GM23338 (cell line): ENCODE results near the gene MLEC. TPM values are rescaled to one million over a fixed set of nuclear protein-coding genes. Genes with fewer than 3 reads are reported as not detected.
A peak's percentile ranks its signal among the peaks of the same experiment; 100 is the strongest.

Experiments used
- ATAC-seq: fragments of 200-7000 bp; cut with Tn5 transposase; 3 replicates; pipeline ENCODE4 v1.9.1; 2020
- DNase-seq: peaks from one replicate; pipeline ENCODE4 v3.0.0-alpha.2; 2015; ENCODE audit warnings: low spot score
- H2AFZ ChIP-seq: fragments of 200-600 bp; sonication (generic); 2 replicates; pipeline ENCODE4 v1.8.0; 2016; ENCODE audit warnings: antibody characterized with exemption, mild to moderate bottlenecking, moderate library complexity
- H3F3A ChIP-seq: fragments of 200-600 bp; sonication (generic); replicated peaks from 2 replicates; pipeline ENCODE4 v1.8.0; 2017; ENCODE audit warnings: antibody characterized with exemption, mixed run types, low read depth
- H3K27ac ChIP-seq: fragments of 200-600 bp; sonication (generic); 2 replicates; pipeline ENCODE4 v1.6.1; 2016; ENCODE audit warnings: low read depth
- H3K27me3 ChIP-seq: fragments of 200-600 bp; sonication (generic); 2 replicates; pipeline ENCODE4 v1.8.0; 2016; ENCODE audit warnings: mild to moderate bottlenecking, mixed run types, moderate library complexity; ENCODE audit not compliant: insufficient read depth
- H3K36me3 ChIP-seq: fragments of 200-600 bp; sonication (generic); 2 replicates; pipeline ENCODE4 v1.8.0; 2016; ENCODE audit warnings: mild to moderate bottlenecking; ENCODE audit not compliant: insufficient read depth
- H3K4me1 ChIP-seq: fragments of 200-600 bp; sonication (generic); 2 replicates; pipeline ENCODE4 v1.8.0; 2016; ENCODE audit warnings: mild to moderate bottlenecking, moderate library complexity; ENCODE audit not compliant: insufficient read depth
- H3K4me2 ChIP-seq: fragments of 200-600 bp; sonication (generic); 2 replicates; pipeline ENCODE4 v1.7.1; 2017; ENCODE audit warnings: mixed run types
- H3K4me3 ChIP-seq: fragments of 200-600 bp; sonication (generic); 2 replicates; pipeline ENCODE4 v1.6.1; 2016; ENCODE audit warnings: mixed run types
- H3K79me2 ChIP-seq: fragments of 200-600 bp; sonication (generic); replicated peaks from 2 replicates; pipeline ENCODE4 v1.8.0; 2017; ENCODE audit warnings: mild to moderate bottlenecking; ENCODE audit not compliant: insufficient read depth
- H3K9me2 ChIP-seq: fragments of 200-600 bp; sonication (generic); 2 replicates; pipeline ENCODE4 v1.8.0; 2017; ENCODE audit not compliant: insufficient read depth
- H4K20me1 ChIP-seq: fragments of 200-600 bp; sonication (generic); replicated peaks from 2 replicates; pipeline ENCODE4 v1.8.0; 2017; ENCODE audit warnings: mild to moderate bottlenecking; ENCODE audit not compliant: insufficient read depth
- H3K27ac Mint-ChIP-seq: 2 replicates; pipeline ENCODE4 v1.8.0; 2020; ENCODE audit warnings: inconsistent platforms, mild to moderate bottlenecking, moderate library complexity, mixed read lengths
- H3K27me3 Mint-ChIP-seq: 3 replicates; pipeline ENCODE4 v1.8.0; 2022; ENCODE audit warnings: low read depth, mild to moderate bottlenecking, moderate library complexity, mixed read lengths, inconsistent platforms; ENCODE audit not compliant: insufficient read depth, poor library complexity
- H3K36me3 Mint-ChIP-seq: 3 replicates; pipeline ENCODE4 v1.8.0; 2021; ENCODE audit warnings: low read depth, mild to moderate bottlenecking, inconsistent platforms, moderate library complexity, mixed read lengths
- H3K4me1 Mint-ChIP-seq: 3 replicates; pipeline ENCODE4 v1.8.0; 2020; ENCODE audit warnings: mild to moderate bottlenecking, inconsistent platforms, mixed read lengths
- H3K4me3 Mint-ChIP-seq: 3 replicates; pipeline ENCODE4 v1.8.0; 2021; ENCODE audit warnings: moderate library complexity, mild to moderate bottlenecking, inconsistent platforms, mixed read lengths
- H3K9me3 Mint-ChIP-seq: 3 replicates; pipeline ENCODE4 v1.8.0; 2020; ENCODE audit warnings: moderate library complexity, mild to moderate bottlenecking, inconsistent platforms, mixed read lengths
- CREB1 ChIP-seq: fragments of 250-450 bp; sonication (Bioruptor Pico); IDR thresholded peaks from 2 replicates; pipeline ENCODE4 v1.5.0; 2020; ENCODE audit warnings: low read depth, mild to moderate bottlenecking, moderate library complexity
- CTCF ChIP-seq, 2 experiments: fragments of 200-600 bp in 1 of 2; sonication (generic) in 1 of 2; conservative IDR thresholded peaks; 2 replicates each; pipeline versions ENCODE4 v1.5.1 to v1.6.1; 2016 to 2017; ENCODE audit warnings: antibody characterized with exemption in 2 of 2, low read depth in 2 of 2, mild to moderate bottlenecking in 2 of 2, moderate library complexity in 1 of 2
- ETS1 ChIP-seq: IDR thresholded peaks from 2 replicates; pipeline ENCODE4 v1.6.1; 2016; ENCODE audit warnings: antibody characterized with exemption
- JUNB ChIP-seq: IDR thresholded peaks from one replicate; pipeline ENCODE4 v1.6.1; 2016; ENCODE audit warnings: antibody characterized with exemption; ENCODE audit not compliant: unreplicated experiment
- REST ChIP-seq: IDR thresholded peaks from one replicate; pipeline ENCODE4 v1.6.1; 2018; ENCODE audit warnings: antibody characterized with exemption; ENCODE audit not compliant: unreplicated experiment
- ZNF462 ChIP-seq: fragments of 250-450 bp; sonication (Bioruptor Pico); IDR thresholded peaks from 2 replicates; pipeline ENCODE4 v1.5.0; 2020; ENCODE audit warnings: mild to moderate bottlenecking, moderate library complexity
- polyA plus RNA-seq: library from polyadenylated mRNA; unstranded; fragments of >200 nt; fragmentation: Nextera tagmentation; extraction: Ambion mirVana; gene quantifications from 2 replicates; pipeline ENCODE4 v1.2.1, GENCODE V29; 2016
- total RNA-seq: library from RNA; depleted of rRNA; stranded (reverse); fragments of >200 nt; shearing (Covaris generic); gene quantifications from 2 replicates; pipeline ENCODE4 v1.2.3, GENCODE V29; 2014

MLEC gene
- total and polyA plus RNA-seq, 2 experiments from 2014 or later: 225 to 264 TPM

GRCh38 chr12:120688527-120689071 is 1.6 kb downstream of the MLEC start:
- peak overlapping the region; percentile 94 for H3K4me3 Mint-ChIP-seq
- Histone ChIP-seq H3K4me2 (peak overlapping the region; percentile 95), H3K9me2 (no peaks in the 10 kb centered on the region), H3K4me3 (peak overlapping the region; percentile 99), H3K79me2 (peaks cover 61% of the 10 kb centered on the region), H3K27ac (peak overlapping the region; percentile 28; the same call in 1 of the 2 replicates), H3K27me3 (no peaks in the 10 kb centered on the region), H2AFZ (no peak overlapping the region), H4K20me1 (peaks cover 38% of the 10 kb centered on the region), H3K4me1 (peaks cover 51% of the 10 kb centered on the region), H3F3A (peaks cover 18% of the 10 kb centered on the region), H3K36me3 (no peaks in the 10 kb centered on the region)
- H3K27me3 Mint-ChIP-seq: no peaks in the 10 kb centered on the region
- H3K27ac Mint-ChIP-seq: peak overlapping the region; percentile 70; the same call in 1 of the 2 replicates
- ATAC-seq (no peak), DNase-seq (no peak)
- peaks cover 3% of the 10 kb centered on the region; the same call in 2 of the 3 replicates for H3K36me3 Mint-ChIP-seq
- TF ChIP-seq ZNF462 (CRISPR knock-in tag) (no peak), ETS1 (no peak), CREB1 (CRISPR knock-in tag) (no peak), CTCF (conservative IDR thresholded peaks at IDR 0.05; ENCODE audit: low read depth in 2 of 2) (no peak), REST (no peak), JUNB (no peak)
- no peaks in the 10 kb centered on the region for H3K9me3 Mint-ChIP-seq
- H3K4me1 Mint-ChIP-seq: peaks cover 51% of the 10 kb centered on the region
